Thyroid gland (tissue), 4 donors: ENCODE data around the gene FIBP.

Experiments used
- CTCF ChIP-seq, 6 experiments: fragments of 200-600 bp in 3 of 6; fragments of 450-650 bp in 3 of 6; sonication (generic) in 3 of 6; IDR thresholded peaks; one replicate each; pipeline ENCODE4 v1.5.1; 2016 to 2019; ENCODE audit warnings: antibody characterized with exemption in 6 of 6, mild to moderate bottlenecking in 2 of 6, inconsistent platforms in 1 of 6, moderate library complexity in 1 of 6
- POLR2A ChIP-seq, 2 donors: fragments of 450-650 bp; IDR thresholded peaks; one replicate each; pipeline ENCODE4 v1.6.1; 2017; ENCODE audit warnings: antibody characterized with exemption in 2 of 2, mild to moderate bottlenecking in 2 of 2, moderate library complexity in 1 of 2

DNA sequence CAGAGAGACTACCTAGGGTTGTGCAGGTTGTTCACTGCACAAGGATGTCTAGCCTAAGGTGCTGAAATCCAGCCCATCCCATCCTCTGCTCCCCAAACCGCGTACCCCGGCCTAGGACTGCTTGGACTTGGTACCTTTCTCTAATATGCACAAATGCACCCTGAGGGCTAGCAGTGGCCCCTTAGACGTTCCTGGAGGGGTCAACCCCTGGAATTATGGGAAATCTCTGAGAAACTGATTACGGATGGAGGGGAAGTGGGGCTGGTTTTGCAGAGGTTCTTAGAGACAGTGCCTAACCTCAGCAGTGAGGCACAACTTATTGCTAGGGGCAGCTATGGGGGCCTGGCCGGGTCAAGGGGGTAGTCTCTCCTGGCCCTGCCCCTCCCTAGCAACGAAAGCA is 28.1 kb upstream of the FIBP start:
- TF ChIP-seq CTCF (IDR thresholded peaks at IDR 0.05) (no peak), POLR2A (IDR thresholded peaks at IDR 0.05) (no peak)
